Ovary (tissue), 9 donors: Measurements from ENCODE around the gene FBP2. TPM values are rescaled to one million over a fixed set of nuclear protein-coding genes. Genes with fewer than 3 reads are reported as not detected.

Experiments used
- DNase-seq, 5 donors: peaks; one replicate each; pipeline ENCODE4 v3.0.0-alpha.2; 2019 to 2020
- H3K27ac ChIP-seq, 2 donors: fragments of 200-600 bp; one replicate each; pipeline versions ENCODE4 v1.5.1 to v1.8.0; 2019 to 2022
- H3K27me3 ChIP-seq: fragments of 200-600 bp; one replicate; pipeline ENCODE4 v1.8.0; 2022
- H3K36me3 ChIP-seq: fragments of 200-600 bp; sonication (generic); one replicate; pipeline ENCODE4 v1.5.1; 2019
- H3K4me1 ChIP-seq: one replicate; pipeline ENCODE4 v1.8.1; 2013; ENCODE audit warnings: mild to moderate bottlenecking, moderate library complexity; ENCODE audit not compliant: insufficient read depth
- H3K4me3 ChIP-seq: fragments of 200-600 bp; sonication (generic); one replicate; pipeline ENCODE4 v1.5.1; 2017
- H3K9me3 ChIP-seq, 2 donors: fragments of 200-600 bp in 1 of 2; sonication (generic) in 1 of 2; one replicate each; pipeline versions ENCODE4 v1.5.1 to v1.8.1; 2013 to 2019; ENCODE audit warnings: mild to moderate bottlenecking in 1 of 2, moderate library complexity in 1 of 2
- EP300 ChIP-seq: sonication (generic); formaldehyde crosslinking; IDR thresholded peaks from one replicate; pipeline ENCODE4 v1.6.1; 2017; ENCODE audit warnings: antibody characterized with exemption
- POLR2A ChIP-seq: fragments of 450-650 bp; IDR thresholded peaks from one replicate; pipeline ENCODE4 v1.6.1; 2017; ENCODE audit warnings: antibody characterized with exemption, mild to moderate bottlenecking, moderate library complexity
- WGBS, 3 donors: extraction: QIAGEN DNeasy Blood & Tissue Kit in 1 of 3; methylation state at CpG; one replicate each; pipeline versions ENCODE4 v1.1.5 to v1.1.7; 2013 to 2017; 5-methylcytosine and 5-hydroxymethylcytosine counted together
- intact Hi-C, 4 donors: fragments of 100-400 bp; cut with DNase I; formaldehyde crosslinking; loops; one replicate each; pipeline versions ENCODE4 v1.11.0 to v1.15.1; 2022 to 2023
- polyA plus RNA-seq, 2 donors: library from polyadenylated mRNA; stranded (reverse); fragments of 200-250 nt in 1 of 2; fragments of 350-450 nt in 1 of 2; fragmentation: Illumina TruSeq in 1 of 2; extraction: RNeasy Lipid Tissue Mini Kit (QIAGEN cat#74804) in 1 of 2; gene quantifications; one replicate each; pipeline ENCODE4 v1.2.3, GENCODE V29; 2013 to 2014
- total RNA-seq, 7 donors: library from RNA; depleted of rRNA in 2 of 7; stranded (reverse); fragments of >200 nt in 2 of 7; fragmentation: NEBNext Ultra II Directional in 3 of 7; extraction: Animal tissue kit (Norgen Biotek cat#: 25700) in 3 of 7; gene quantifications; one replicate each; pipeline versions ENCODE4 v1.1.0 to v1.2.4, GENCODE V29; 2016 to 2023
- TF ChIP-seq, protein P1 (sequence below), 3 donors: fragments of 450-650 bp in 2 of 3; fragments of 200-600 bp in 1 of 3; IDR thresholded peaks; one replicate each; pipeline versions ENCODE4 v1.5.1 to v1.8.0; 2016 to 2022; ENCODE audit warnings: antibody characterized with exemption in 3 of 3, mild to moderate bottlenecking in 1 of 3
- donor health status: DM: no; HTN: no; CAD: no; lungs with moderate emphysema.
- donor health status: DM: no; HTN: no; CAD: no.
- donor health status: Bipolar disorder and iron deficiency.
- donor health status: DM: yes; HTN: yes; CAD: no.
- donor health status: DM: no; HTN: no; CAD: no.
- donor health status: DM: yes; HTN: yes; CAD: no.

Gene FBP2
- total and polyA plus RNA-seq, 9 donors, result not detected

GRCh38 chr9:94612071-94612470, 18.4 kb upstream of the FBP2 start:
- no peaks in the 10 kb centered on the region for H3K27me3 ChIP-seq
- H3K4me1 ChIP-seq, result no peaks in the 10 kb centered on the region
- DNase-seq, result no peak
- no peak overlapping the region for H3K27ac ChIP-seq
- intact Hi-C loops, result no loop called here
- H3K9me3 ChIP-seq, result no peaks in the 10 kb centered on the region
- H3K4me3 ChIP-seq, result no peak overlapping the region
- 68 to 81% (median 73%) methylated on average over 7 of the region's 7 CpGs for WGBS, 3 donors
- TF ChIP-seq, protein P1, sequence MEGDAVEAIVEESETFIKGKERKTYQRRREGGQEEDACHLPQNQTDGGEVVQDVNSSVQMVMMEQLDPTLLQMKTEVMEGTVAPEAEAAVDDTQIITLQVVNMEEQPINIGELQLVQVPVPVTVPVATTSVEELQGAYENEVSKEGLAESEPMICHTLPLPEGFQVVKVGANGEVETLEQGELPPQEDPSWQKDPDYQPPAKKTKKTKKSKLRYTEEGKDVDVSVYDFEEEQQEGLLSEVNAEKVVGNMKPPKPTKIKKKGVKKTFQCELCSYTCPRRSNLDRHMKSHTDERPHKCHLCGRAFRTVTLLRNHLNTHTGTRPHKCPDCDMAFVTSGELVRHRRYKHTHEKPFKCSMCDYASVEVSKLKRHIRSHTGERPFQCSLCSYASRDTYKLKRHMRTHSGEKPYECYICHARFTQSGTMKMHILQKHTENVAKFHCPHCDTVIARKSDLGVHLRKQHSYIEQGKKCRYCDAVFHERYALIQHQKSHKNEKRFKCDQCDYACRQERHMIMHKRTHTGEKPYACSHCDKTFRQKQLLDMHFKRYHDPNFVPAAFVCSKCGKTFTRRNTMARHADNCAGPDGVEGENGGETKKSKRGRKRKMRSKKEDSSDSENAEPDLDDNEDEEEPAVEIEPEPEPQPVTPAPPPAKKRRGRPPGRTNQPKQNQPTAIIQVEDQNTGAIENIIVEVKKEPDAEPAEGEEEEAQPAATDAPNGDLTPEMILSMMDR (IDR thresholded peaks at IDR 0.05), result no peak
- TF ChIP-seq EP300 (no peak), POLR2A (no peak)
- no peaks in the 10 kb centered on the region for H3K36me3 ChIP-seq

DNA sequence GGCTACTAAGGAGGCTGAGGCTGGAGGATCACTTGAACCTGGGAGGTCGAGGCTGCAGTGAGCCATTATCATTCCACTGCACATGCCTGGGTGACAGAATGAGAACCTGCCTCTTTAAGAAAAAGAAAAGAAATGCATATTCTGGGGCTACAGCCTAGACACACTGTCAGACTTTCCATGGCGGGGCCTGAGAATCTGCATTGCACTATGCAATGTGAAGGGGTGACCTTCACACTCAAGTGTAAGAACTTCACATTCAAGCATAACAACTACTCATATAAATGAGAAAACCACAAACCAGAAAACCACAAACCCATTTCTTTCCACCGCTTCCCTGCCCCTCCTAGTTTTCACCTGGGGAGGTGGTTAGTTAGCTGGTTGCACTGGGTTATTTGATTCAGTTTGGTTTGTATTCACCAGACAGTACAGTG, 18.0 kb upstream of the FBP2 start:
- WGBS, 3 donors, result 75 to 86% (median 78%) methylated on average over 3 of the region's 3 CpGs
- Histone ChIP-seq H3K4me3 (no peak overlapping the region), H3K4me1 (no peaks in the 10 kb centered on the region), H3K36me3 (no peaks in the 10 kb centered on the region), H3K27me3 (no peaks in the 10 kb centered on the region), H3K27ac (no peak overlapping the region), H3K9me3 (no peaks in the 10 kb centered on the region)
- intact Hi-C loops, result no loop called here
- TF ChIP-seq POLR2A (no peak), EP300 (no peak)
- TF ChIP-seq, protein P1 (IDR thresholded peaks at IDR 0.05), result no peak
- DNase-seq, result no peak

DNA sequence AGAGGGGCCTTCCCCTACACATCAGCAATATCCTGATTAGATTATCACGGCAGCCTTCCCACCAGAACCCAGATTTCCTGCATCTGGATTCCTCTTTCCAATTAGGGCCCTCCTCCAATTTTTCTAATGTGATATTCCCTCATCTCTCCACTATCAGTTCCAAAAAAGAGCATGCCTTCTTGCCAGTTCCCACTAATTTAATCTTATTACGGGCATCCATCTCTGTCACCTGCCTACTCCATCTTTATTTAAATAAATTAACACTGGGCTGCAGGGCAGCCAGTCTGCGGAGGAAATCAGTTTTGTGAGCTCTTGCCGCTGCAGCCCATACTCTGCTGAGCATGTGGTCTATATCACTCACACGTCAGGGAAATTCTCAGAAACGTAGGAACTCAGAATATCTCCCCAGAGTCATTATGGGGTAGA, 16.6 kb upstream of the FBP2 start:
- H3K9me3 ChIP-seq, result no peaks in the 10 kb centered on the region
- no peak for TF ChIP-seq EP300
- TF ChIP-seq, protein P1 (IDR thresholded peaks at IDR 0.05), result no peak
- TF ChIP-seq POLR2A, result no peak
- H3K27ac ChIP-seq, result no peak overlapping the region
- H3K4me1 ChIP-seq, result no peaks in the 10 kb centered on the region
- no peak for DNase-seq
- 40 to 52% (median 43%) methylated on average over 6 of the region's 6 CpGs for WGBS, 3 donors
- intact Hi-C loops, result no loop called here
- no peaks in the 10 kb centered on the region for H3K36me3 ChIP-seq
- H3K27me3 ChIP-seq, result no peaks in the 10 kb centered on the region
- no peak overlapping the region for H3K4me3 ChIP-seq

DNA sequence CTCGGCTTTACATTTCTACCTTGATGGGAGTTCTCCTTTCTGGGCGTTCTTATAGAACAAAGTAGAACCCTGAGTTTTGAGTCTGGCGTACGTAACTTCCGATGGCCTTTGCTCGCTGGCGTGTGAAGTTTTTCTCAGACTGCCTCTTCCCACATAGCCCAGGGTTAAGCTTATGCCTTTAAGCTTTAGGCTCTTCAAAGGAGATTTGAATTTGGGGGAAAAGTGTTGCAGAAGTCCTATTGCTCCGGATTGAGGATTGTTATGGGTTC, 13.7 kb upstream of the FBP2 start:
- no peaks in the 10 kb centered on the region for H3K9me3 ChIP-seq
- H3K4me3 ChIP-seq, result no peak overlapping the region
- TF ChIP-seq EP300 (no peak), POLR2A (no peak)
- TF ChIP-seq, protein P1 (IDR thresholded peaks at IDR 0.05), result no peak
- peaks cover 2% of the 10 kb centered on the region for H3K4me1 ChIP-seq
- H3K27ac ChIP-seq, result no peak overlapping the region
- WGBS, 3 donors, result 89 to 92% (median 90%) methylated on average over 8 of the region's 8 CpGs
- DNase-seq, result no peak
- intact Hi-C loops, result no loop called here
- H3K27me3 ChIP-seq, result no peaks in the 10 kb centered on the region
- H3K36me3 ChIP-seq, result no peaks in the 10 kb centered on the region
